Measurements from ENCODE around the gene XXYLT1.
"Not testable (repeated sequence)": the region's sequence is repeated elsewhere in the genome, so short reads cannot be mapped to it uniquely, and the experiment has no call there.

The XXYLT1 gene, protein sequence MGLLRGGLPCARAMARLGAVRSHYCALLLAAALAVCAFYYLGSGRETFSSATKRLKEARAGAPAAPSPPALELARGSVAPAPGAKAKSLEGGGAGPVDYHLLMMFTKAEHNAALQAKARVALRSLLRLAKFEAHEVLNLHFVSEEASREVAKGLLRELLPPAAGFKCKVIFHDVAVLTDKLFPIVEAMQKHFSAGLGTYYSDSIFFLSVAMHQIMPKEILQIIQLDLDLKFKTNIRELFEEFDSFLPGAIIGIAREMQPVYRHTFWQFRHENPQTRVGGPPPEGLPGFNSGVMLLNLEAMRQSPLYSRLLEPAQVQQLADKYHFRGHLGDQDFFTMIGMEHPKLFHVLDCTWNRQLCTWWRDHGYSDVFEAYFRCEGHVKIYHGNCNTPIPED

GRCh38 chr3:195270817-195271409 is at the start of gene XXYLT1:
Gene XXYLT1 (minus strand): TSS chr3:195271159. CDS start chr3:195271058, 101 bp downstream.
- DNase-seq, result peak; percentile 94

GRCh38 chr3:195319060-195319459 is 48.1 kb upstream of the XXYLT1 start:
- no peak for DNase-seq

DNA sequence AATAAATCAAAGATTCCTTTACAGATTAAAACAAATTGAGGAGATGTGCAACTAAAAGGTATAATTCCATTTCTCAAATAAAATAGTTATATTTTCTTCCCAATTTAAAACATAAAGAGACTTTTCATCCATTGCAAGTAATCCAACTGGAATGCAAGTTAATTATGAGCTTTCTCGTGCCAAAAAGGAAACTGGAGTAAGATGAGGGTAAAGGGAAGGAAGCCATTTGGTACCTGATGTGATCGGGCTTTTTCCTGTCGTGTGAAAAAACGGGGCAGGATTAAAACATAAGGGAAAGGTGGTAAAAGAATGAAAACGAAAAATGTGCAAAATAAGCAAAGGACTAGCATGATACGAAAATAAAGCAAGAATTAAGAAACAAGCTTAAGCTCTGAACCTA is 41.8 kb upstream of the XXYLT1 start:
- no peak for DNase-seq

DNA sequence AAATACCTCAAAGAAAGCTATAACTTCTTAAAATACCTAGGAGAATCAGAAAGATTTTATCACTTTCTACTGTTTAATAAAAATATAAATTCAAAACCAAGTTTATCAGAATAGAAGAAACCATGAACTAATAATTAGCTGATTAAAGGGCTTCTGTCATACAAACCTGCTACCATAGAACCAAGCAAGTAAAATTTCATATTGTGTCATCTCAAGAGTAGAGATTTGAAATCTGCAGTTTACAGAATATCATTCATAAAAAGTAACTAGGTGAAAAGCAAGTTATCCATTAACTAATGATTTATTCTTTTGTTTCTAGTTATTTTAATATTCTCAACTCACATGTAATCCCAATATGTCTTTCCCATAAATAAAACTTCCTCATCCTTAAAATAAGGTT is 36.8 kb upstream of the XXYLT1 start:
- no peak for DNase-seq

GRCh38 chr3:195306369-195306768 is 35.4 kb upstream of the XXYLT1 start:
- DNase-seq, result no peak

GRCh38 chr3:195302431-195302830 is 31.5 kb upstream of the XXYLT1 start:
- no peak for DNase-seq

- DNase-seq, result no peak
Observed at GRCh38 chr3:195297446-195297845, 26.5 kb upstream of the XXYLT1 start.

DNA sequence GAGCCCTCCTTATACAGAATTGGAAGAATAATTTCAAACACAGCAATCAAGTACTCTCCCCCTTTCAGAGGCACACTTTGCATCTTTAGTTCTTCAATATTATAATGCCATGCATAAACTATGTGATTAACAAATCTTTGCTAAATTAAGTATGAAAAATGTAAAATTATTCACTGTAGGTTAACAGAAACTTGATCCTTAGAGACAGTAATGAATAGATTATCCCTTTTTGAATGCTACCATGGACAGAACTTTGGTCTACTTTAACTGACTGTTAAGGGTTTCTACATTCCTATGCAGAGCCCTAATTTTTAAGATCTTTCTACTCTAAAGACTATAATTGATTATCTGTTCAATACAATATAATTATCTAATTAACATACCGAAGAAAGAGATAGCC is 25.7 kb upstream of the XXYLT1 start:
- no peak for DNase-seq

DNA sequence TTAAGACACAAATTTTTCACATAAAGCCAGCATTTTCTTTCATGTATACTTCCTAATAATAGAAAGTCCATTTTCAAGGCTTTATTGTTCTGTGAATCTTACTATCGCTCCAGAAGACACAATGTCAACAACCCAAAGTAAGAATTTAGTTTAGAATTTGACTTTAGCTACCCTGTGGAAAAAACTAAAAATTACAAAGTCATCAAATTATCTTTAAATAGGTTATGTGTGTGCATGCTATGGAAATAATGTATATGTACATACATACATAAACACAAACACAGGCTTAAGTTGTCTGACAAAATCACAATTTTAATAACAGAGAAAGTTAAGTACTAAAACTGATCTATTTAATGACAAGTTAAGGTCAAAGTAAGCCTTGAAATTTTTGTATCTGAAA is 20.2 kb upstream of the XXYLT1 start:
- DNase-seq, result no peak

- not testable (repeated sequence) for DNase-seq
Observed at GRCh38 chr3:195290643-195291042, 19.7 kb upstream of the XXYLT1 start.

DNA sequence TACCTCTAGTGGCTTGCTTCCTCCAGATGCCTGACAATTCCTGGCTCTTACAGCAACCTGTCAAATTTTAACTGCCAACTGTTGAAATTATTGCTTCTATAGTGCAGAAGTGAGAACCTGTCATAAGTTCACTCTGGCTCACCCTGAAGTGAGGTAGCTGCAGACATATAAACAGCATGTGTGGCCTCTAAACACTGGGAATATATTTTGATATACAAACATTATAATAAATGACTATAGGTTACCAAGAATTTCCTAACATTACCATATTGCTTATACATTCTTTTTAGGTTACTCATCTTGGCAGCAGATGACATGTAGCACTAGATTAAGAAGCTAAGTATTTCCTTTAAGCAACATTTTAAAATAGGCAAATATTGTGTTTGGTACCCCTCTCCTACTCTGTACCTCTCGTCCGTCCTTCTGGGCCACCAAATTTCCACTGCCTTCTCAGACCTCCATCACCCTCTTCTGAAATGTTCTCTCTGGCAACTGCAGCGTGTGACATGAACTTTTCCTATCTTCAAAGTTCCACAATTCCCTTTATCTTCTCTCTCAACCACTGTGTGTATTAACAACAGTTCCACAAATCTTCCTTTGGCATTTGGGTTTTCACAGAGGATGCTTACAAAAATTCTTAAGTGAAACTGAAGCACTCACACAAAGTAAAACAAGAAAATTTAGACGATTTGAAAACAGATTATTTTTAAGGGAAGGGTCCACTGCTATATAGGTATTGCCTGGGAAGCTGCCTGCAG is 15.3 kb upstream of the XXYLT1 start:
- no peak for DNase-seq

DNA sequence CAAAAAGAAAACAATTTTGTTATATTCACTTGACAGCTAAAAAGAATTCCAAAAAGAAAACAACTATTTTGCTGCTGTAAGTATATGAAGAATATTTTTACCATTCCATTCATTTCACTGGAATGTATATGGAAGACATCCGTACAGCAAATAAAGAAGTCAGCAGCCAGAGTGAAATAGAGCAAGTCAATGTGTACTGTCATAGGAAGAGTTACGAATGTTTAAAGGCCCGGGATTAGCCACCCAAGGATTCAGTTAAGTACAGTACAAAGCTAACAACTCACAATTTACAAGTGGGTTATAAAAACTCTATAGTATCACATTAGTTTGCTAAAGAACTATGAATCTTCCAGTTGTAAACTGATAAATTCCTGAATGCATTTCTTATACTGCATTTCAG is 14.4 kb upstream of the XXYLT1 start:
- no peak for DNase-seq

DNA sequence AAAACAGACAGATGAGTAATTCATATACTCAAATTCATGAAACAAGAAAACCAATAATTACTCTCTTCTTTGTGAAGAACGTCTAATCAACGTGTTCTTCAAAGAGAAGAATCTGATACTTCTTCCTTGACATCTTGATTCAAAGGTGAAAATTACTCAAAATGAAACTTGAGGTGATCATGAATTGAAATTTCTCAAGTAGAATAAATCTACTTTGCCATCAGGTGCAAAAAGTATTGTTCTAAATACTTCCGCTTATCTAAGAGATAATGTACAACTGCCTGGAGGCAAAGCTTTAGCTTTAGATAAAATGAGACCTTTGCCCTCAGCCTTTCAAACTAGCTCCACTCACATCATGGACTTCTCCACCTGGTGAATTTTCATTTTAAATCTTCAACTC is 13.9 kb upstream of the XXYLT1 start:
- DNase-seq, result no peak

GRCh38 chr3:195282961-195283360 is 12.0 kb upstream of the XXYLT1 start:
- DNase-seq, result no peak

- DNase-seq, result no peak
Observed at GRCh38 chr3:195274259-195274966, 3.5 kb upstream of the XXYLT1 start.

- DNase-seq, result peak; percentile 92
Observed at GRCh38 chr3:195271410-195272243, 668 bp upstream of the XXYLT1 start.

- DNase-seq, result no peak
Observed at GRCh38 chr3:195270079-195270816, 711 bp downstream of the XXYLT1 start.

DNA sequence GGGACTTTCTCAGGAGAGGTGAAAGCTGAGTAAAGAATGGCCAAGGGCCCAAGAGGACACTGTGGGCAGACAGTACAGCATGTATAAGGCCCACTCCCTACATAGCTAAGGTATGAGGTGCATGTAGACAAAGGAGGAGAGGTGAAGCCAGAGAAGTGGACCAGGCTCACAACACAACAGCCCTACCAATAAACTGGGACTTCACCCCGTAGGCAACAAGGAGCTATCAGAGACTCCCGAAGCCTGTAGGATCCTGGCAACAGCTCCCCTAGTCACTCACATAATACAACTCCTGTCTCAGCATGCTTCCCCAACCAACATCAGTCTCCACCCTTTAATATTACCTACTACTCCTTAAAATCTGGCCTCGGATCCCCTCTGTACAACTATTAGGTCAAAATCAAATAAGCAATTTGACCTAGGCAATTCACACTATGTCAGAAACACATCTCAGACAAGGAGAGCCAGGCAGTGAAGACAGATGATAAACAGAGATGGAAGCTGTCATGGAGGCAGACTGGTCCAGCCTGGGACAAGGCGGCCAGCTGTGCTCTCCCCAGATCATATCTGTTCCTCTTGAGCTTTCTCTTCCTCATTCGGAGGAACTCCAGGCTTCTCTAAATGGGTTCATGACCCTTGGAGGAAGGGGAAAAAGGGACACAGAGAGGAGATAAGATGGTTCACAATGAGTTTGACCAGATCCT is 1.4 kb downstream of the XXYLT1 start:
- DNase-seq, result no peak

DNA sequence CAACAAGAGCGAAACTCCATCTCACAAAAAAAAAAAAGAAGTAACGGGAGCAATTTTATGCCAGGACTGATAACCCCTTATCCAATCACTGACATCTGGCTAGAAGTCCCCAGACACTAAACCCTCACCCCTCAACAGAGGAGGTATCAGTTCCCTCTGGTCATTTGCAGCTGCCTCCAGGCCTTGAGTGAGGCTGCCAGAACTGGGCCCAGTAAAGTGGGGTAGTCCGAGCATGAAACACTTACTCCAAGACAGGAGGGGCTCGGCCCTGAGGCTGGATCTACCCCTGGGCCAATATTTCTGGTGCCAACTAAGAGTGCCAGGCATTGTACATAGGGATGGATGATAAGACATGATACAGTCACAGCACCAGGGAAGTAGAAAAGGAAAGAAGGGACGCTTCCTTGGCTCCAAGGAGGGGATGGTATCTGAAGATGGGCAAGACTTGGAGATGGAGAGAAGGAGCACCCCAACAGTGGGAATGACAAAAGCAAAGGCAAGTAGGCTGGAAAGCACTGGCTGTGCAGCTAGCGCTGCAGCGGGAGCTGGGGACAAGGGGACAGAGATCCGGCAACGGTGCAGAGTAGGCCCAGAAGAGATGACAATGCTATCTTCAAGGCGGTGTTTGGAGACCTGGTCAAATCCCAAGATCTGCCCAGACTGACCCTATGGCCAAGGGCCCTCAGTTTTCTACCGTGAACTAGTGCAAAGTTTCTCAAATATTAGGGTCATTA is 2.2 kb downstream of the XXYLT1 start:
- DNase-seq, result no peak

DNA sequence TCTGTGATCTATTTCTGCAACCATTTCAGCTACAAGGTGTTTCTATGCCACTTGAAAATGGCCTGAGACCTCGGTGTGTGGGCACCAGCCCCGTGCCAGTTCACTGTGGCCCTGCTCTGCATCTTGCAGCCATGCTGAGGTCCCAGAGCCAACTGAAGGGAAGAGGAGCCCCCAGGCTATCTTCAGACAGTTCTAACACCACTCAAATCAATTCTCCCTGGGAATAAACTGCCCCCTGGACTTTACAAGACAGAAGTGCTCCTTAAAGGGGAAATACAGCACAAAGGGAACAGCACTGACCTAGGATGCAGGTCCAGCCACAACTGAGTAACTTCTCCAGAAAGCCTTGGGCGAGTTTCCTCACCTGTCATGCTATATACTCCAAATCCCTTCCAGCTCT is 3.9 kb downstream of the XXYLT1 start:
- no peak for DNase-seq

Measured in left hindlimb (tissue), 1 donor.